ENCODE measurements around the gene LCN9. TPM values are rescaled to one million over a fixed set of nuclear protein-coding genes. Genes with fewer than 3 reads are reported as not detected.
A peak's percentile ranks its signal among the peaks of the same experiment; 100 is the strongest.

Gene LCN9
- total RNA-seq, 4 donors from 2014 or later: not detected

DNA sequence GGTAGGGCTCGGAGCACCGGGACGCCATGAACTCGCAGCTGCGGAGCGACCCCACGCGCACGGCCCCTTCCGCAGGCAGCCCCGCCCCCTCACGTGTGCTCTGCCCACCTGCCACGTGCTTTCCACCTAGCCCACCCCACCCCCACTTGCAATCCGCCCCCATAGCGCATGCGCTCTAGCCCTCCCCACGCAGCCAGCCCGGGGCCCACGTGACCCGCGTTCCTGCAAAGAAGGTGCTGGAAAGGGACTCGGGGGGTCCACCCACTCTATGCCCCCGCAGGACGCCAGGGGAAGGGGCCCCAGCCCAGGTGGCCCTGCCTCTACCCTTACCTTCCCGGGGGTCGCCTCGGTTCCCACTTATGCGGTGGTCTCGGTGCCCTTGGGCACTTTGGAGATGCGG, 36.3 kb downstream of the LCN9 start, which contains the start of gene SOHLH1:
Gene SOHLH1 (minus strand): TSS at position 42 of the 400 bp plus-strand sequence. CDS start 14 bp downstream, at position 28.
- Histone ChIP-seq H3K27ac (no peak within 1 kb of the TSS), H3K9me3 (no peaks in the 10 kb centered on the region), H3K4me3 (no peak within 1 kb of the TSS), H3K4me1 (peaks cover 5 to 10% (median 7%) of the 10 kb centered on the region in 4 donors), H3K36me3 (no peaks in the 10 kb centered on the region), H3K27me3 (peaks cover 40% of the 10 kb centered on the region)
- TF ChIP-seq, protein P1, sequence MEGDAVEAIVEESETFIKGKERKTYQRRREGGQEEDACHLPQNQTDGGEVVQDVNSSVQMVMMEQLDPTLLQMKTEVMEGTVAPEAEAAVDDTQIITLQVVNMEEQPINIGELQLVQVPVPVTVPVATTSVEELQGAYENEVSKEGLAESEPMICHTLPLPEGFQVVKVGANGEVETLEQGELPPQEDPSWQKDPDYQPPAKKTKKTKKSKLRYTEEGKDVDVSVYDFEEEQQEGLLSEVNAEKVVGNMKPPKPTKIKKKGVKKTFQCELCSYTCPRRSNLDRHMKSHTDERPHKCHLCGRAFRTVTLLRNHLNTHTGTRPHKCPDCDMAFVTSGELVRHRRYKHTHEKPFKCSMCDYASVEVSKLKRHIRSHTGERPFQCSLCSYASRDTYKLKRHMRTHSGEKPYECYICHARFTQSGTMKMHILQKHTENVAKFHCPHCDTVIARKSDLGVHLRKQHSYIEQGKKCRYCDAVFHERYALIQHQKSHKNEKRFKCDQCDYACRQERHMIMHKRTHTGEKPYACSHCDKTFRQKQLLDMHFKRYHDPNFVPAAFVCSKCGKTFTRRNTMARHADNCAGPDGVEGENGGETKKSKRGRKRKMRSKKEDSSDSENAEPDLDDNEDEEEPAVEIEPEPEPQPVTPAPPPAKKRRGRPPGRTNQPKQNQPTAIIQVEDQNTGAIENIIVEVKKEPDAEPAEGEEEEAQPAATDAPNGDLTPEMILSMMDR (IDR thresholded peaks at IDR 0.05): no peak
- TF ChIP-seq POLR2A (IDR thresholded peaks at IDR 0.05) (no peak), EP300 (IDR thresholded peaks at IDR 0.05; ENCODE audit: low read depth) (no peak), POLR2AphosphoS5 (IDR thresholded peaks at IDR 0.05) (no peak)
- 79% methylated on average over 15 of the region's 30 CpGs; no CpG with 5 or more reads in 1 of the 2 donors for WGBS, 2 donors (ENCODE audit: low coverage in 1 of 2)
- no peak for DNase-seq
- in situ Hi-C loops (cut with MboI; ENCODE audit: low pct_ligation_motif_present in 1 of 4, low pct_unique_long_range_greater_than_20kb in 1 of 4, low sequenced_read_pairs in 3 of 4): no loop called here
- intact Hi-C loops (cut with DNase I; ENCODE audit: low total_unique reads): no loop called here

DNA sequence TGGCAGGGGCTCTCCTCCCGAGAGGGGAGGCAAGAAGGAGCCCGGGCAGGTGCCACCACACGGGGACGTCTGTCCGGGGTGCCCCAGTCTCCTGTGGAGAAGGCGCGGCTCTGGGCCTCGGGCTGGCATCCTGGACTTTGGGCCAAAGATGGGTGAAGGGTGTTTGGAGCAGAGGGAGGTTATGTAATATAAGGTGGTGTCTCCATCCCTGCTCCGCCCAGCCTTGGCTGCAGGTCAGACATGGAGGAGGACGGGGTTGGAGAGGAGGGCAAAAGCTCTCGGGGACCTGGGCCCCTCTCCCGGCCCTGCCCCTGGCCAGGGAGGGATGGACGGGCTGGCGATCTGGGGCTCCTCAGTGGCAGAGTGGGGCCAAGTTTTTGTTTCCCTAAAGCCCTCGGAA, 37.4 kb downstream of the LCN9 start:
- intact Hi-C loops (cut with DNase I; ENCODE audit: low total_unique reads): no loop called here
- DNase-seq: no peak
- Histone ChIP-seq H3K27ac (no peak overlapping the region), H3K9me3 (no peaks in the 10 kb centered on the region), H3K36me3 (no peaks in the 10 kb centered on the region), H3K4me3 (no peak overlapping the region), H3K4me1 (peaks cover 5 to 10% (median 7%) of the 10 kb centered on the region in 4 donors), H3K27me3 (peaks cover 51% of the 10 kb centered on the region)
- in situ Hi-C loops (cut with MboI; ENCODE audit: low pct_ligation_motif_present in 1 of 4, low pct_unique_long_range_greater_than_20kb in 1 of 4, low sequenced_read_pairs in 3 of 4): no loop called here
- 50% methylated on average over 15 of the region's 15 CpGs; no CpG with 5 or more reads in 1 of the 2 donors for WGBS, 2 donors (ENCODE audit: low coverage in 1 of 2)
- TF ChIP-seq, protein P1 (IDR thresholded peaks at IDR 0.05): no peak
- TF ChIP-seq EP300 (IDR thresholded peaks at IDR 0.05; ENCODE audit: low read depth) (no peak), POLR2AphosphoS5 (IDR thresholded peaks at IDR 0.05) (no peak), POLR2A (IDR thresholded peaks at IDR 0.05) (no peak)

DNA sequence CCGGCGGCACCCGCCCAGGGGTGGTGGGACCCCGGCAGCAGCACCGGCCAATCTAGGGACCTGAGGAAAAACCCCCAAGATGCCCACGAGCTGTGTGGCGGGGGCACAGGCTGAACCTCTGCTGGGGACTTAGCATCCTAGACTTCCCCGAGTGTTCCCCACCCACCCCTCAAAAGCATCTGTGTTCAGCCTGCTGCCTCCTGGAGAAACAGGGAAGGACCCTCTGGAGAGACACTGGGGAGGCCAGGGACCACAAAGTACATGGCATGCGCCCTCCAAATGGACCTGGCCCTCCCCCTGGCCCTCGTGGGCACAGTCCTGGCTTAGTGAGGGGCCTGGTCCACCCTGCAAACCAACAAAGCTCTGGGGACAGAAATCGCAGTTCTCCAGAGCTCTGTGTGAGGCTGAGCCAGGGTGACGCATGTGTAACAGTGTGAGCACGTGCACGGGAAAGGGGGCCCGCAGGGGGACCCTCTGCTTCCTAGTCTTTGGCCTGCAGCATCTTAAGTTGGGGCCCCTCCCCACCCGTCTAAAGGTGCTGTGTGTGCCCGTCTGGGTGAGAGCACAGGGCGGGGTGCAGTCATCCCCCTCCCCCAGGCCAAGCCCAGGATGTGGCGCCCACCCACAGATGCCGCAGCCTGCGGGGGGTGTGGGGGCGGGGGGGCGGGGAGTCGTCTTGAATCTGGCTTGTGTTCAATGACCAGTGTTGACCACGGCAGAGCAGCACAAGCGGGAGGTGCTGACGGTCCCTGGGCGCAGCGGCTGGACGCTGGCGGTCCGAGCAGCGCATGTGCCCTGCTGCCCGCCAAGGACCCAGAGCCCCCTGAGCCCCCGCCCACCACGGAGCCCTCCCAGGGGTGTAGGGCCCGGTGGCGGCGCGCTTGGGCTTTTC, 38.2 kb downstream of the LCN9 start:
- intact Hi-C loops (cut with DNase I; ENCODE audit: low total_unique reads): no loop called here
- TF ChIP-seq EP300 (IDR thresholded peaks at IDR 0.05; ENCODE audit: low read depth) (no peak), POLR2AphosphoS5 (IDR thresholded peaks at IDR 0.05) (no peak), POLR2A (IDR thresholded peaks at IDR 0.05) (no peak)
- TF ChIP-seq, protein P1 (IDR thresholded peaks at IDR 0.05): no peak
- Histone ChIP-seq H3K9me3 (no peaks in the 10 kb centered on the region), H3K36me3 (no peaks in the 10 kb centered on the region), H3K27me3 (peaks cover 53% of the 10 kb centered on the region), H3K27ac (no peak overlapping the region), H3K4me1 (peaks cover 5 to 10% (median 7%) of the 10 kb centered on the region in 4 donors), H3K4me3 (no peak overlapping the region)
- in situ Hi-C loops (cut with MboI; ENCODE audit: low pct_ligation_motif_present in 1 of 4, low pct_unique_long_range_greater_than_20kb in 1 of 4, low sequenced_read_pairs in 3 of 4): no loop called here
- DNase-seq: no peak
- 43% methylated on average over 18 of the region's 40 CpGs; no CpG with 5 or more reads in 1 of the 2 donors for WGBS, 2 donors (ENCODE audit: low coverage in 1 of 2)

DNA sequence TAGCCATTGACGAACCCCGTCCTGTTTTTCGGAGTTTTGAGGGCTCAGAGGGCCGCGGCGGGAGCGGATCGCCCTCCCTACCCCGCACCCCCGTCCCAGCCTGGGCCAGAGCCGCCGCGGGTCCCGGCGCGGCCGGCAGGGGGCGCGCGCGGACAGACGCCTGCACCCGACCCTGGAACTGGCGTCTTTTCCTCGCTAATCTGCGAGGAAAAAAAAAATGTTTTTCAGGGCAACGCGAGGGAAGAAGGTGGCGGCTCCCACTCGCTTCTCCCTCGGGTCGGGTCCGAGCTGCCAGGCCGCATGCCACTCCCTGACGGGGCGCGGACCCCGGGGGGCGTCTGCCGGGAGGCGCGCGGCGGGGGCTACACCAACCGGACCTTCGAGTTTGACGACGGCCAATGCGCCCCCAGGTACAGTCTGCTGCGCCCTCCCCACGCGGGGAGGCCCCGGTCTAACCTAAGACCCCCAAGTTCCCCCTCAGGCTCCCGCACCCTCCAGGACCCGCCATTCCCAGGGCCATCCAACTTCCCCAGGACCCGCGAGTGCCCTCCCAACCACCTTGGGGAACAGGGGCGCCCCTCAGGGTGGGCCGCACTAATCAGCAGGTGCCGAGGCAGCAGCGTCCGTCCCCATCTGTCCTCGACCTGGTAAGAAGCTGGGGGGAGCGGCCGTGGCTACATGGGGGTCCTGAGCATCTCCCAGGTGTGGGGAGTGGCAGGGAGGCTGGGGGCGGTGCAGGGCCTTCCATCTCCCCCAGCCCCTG, 39.0 kb downstream of the LCN9 start, which contains the start of gene KCNT1:
Gene KCNT1 (plus strand): TSS at position 227 of the 763 bp plus-strand sequence. CDS start 74 bp downstream, at position 301.
- peaks cover 5 to 10% (median 7%) of the 10 kb centered on the region in 4 donors for H3K4me1 ChIP-seq
- H3K36me3 ChIP-seq: no peaks in the 10 kb centered on the region
- WGBS, 2 donors (ENCODE audit: low coverage in 1 of 2): 25% methylated on average over 29 of the region's 66 CpGs; no CpG with 5 or more reads in 1 of the 2 donors
- DNase-seq: peak; percentile 40
- TF ChIP-seq EP300 (IDR thresholded peaks at IDR 0.05; ENCODE audit: low read depth): no peak
- no peak for TF ChIP-seq POLR2AphosphoS5 (IDR thresholded peaks at IDR 0.05)
- TF ChIP-seq, protein P1 (IDR thresholded peaks at IDR 0.05): peak; percentile 33 to 98 (median 88)
- H3K27me3 ChIP-seq: peaks cover 60% of the 10 kb centered on the region
- intact Hi-C loops (cut with DNase I; ENCODE audit: low total_unique reads) (no loop called here), in situ Hi-C loops (cut with MboI; ENCODE audit: low pct_ligation_motif_present in 1 of 4, low pct_unique_long_range_greater_than_20kb in 1 of 4, low sequenced_read_pairs in 3 of 4) (no loop called here)
- H3K27ac ChIP-seq: no peak within 1 kb of the TSS
- H3K4me3 ChIP-seq: no peak within 1 kb of the TSS
- no peaks in the 10 kb centered on the region for H3K9me3 ChIP-seq

All from transverse colon (tissue), 4 donors.